ENCODE measurements around the gene SGCE. TPM values are rescaled to one million over a fixed set of nuclear protein-coding genes. Genes with fewer than 3 reads are reported as not detected.

Gene SGCE
- total RNA-seq, 1 experiment from 2014 or later: 19.0 TPM

DNA sequence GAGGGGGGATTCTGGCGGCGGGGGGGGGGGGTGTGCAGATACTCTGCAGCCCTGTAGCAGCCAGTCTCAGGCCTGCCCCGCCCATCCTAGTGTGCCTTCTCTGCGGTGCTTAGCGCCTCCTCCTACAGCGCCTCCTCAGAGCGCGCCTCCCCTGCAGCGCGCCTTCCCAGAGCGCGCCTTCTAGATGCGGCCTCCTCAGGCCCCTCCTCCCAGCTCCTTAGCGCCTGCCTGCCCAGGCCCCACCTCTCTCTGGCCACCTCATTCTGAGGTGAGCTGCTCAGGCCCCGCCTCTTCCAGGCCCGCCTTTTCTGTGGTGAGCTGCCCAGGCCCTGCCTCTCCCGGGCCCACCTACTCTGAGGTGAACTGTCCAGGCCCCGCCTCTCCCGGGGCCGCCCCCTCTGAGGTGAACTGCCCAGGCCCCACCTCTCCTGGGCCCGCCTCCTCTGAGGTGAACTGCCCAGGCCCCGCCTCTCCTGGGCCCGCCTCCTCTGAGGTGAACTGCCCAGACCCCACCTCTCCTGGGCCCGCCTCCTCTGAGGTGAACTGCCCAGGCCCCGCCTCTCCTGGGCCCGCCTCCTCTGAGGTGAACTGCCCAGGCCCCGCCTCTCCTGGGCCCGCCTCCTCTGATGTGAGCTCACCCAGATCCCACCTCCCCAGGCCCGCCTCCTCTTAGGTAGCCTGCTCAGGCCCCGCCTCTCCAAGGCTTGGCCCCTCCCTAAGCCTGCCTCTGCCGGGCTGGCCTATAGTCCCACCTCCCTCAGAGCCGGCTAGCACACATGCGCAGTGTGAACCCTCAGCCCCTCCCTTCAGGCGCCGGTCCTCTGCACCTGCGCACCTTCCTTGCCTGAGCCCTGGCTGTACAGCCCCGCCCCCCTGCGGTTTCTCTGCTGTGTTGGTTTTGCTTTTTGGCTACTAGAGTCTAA is 2.1 kb upstream of the SGCE start (continued):
- no peak for TF ChIP-seq CREM (CRISPR knock-in tag; IDR thresholded peaks at IDR 0.05)
- no peak for TF ChIP-seq NR1H2 (CRISPR knock-in tag; IDR thresholded peaks at IDR 0.05)

DNA sequence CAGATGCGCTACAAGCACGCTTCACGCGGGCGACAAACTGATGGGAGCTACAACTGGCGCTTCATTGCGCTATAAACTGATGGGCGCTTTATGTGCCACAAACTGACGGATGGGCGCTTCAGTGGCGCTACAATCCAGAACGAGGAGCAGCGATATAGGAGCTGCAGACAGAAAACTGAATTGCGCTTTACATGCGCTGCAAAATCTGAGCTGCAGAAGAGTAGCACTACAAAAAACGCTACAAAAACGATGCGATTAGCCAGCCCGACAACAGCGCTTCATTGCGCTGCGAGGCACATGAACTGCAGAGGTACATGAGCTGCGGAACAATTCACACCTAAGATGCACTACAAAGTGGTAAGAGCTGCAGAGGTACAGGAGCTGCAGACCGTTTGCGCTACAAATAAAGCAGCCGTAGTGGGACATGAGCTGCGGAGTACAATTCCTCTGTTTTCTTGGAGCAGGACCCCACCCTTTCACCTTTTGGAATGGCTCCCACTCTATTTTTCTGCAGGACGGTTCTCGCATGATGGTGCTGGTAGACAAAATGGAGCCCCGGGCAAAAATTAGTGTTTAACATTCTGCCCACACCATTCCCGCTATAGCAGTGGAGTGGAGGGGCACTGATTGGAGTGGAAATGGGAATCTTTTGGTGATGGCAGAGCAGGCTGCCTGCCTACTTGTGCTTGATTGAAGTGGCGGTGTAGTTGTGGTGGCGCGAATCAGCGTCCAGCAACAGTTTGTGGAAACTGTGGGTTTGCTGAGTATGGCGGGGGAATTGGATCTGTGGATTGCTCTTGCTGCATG is 1.2 kb upstream of the SGCE start:
- Mint-ChIP-seq H3K27me3 (ENCODE audit: low read depth) (peaks cover 16% of the 10 kb centered on the region), H3K36me3 (peaks cover 13% of the 10 kb centered on the region), H3K27ac (peak overlapping the region; percentile 94), H3K4me3 (peak overlapping the region; percentile 91), H3K4me1 (peaks cover 20% of the 10 kb centered on the region), H3K9me3 (peaks cover 12% of the 10 kb centered on the region)
- CTCF ChIA-PET: interaction anchor here (0.9 to 2.8 kb wide), 9 partner anchors 10 to 1033 kb away, joined by 3 to 21 read pairs (median 3); no protein-coding TSS in a partner anchor
- TF ChIP-seq CREM (CRISPR knock-in tag; IDR thresholded peaks at IDR 0.05): no peak
- 0 out of 2 replicates have a peak, but pooled peaks have one; percentile 7 for TF ChIP-seq TP53 (CRISPR knock-in tag; IDR thresholded peaks at IDR 0.05)
- POLR2A ChIA-PET: interaction anchor here (0.8 to 2.1 kb wide), 3 partner anchors 10 to 390 kb away, joined by 3 to 5 read pairs (median 3); no protein-coding TSS in a partner anchor
- ATAC-seq (no peak), DNase-seq (ENCODE audit: low spot score) (no peak)

DNA sequence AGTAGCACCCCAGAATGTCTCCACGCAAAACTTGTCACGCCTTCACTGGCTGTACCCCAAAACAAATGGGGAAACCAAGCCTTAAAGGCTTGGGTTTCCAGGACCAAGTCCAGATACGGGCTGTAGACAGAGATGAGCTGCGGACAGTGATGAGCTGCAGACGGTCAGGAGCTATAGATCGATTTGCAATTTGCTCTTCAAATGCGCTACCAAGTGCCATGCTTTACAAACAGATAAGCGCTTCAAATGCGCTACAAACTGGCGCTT is 658 bp upstream of the SGCE start:
- Mint-ChIP-seq H3K4me1 (peaks cover 23% of the 10 kb centered on the region), H3K27me3 (ENCODE audit: low read depth) (peaks cover 16% of the 10 kb centered on the region), H3K27ac (no peak overlapping the region), H3K36me3 (peaks cover 13% of the 10 kb centered on the region), H3K4me3 (peak overlapping the region; percentile 91), H3K9me3 (peaks cover 12% of the 10 kb centered on the region)
- ATAC-seq: no peak
- no peak for TF ChIP-seq TP53 (CRISPR knock-in tag; IDR thresholded peaks at IDR 0.05)
- peak; percentile 22; the same call in 1 of the 2 replicates for TF ChIP-seq MYBL2 (CRISPR knock-in tag; IDR thresholded peaks at IDR 0.05)
- no peak for TF ChIP-seq FOXK1 (CRISPR knock-in tag; IDR thresholded peaks at IDR 0.05)
- POLR2A ChIA-PET: interaction anchor here (0.8 to 2.1 kb wide), 3 partner anchors 9 to 391 kb away, joined by 3 to 5 read pairs (median 3); no protein-coding TSS in a partner anchor
- peak; percentile 24 for DNase-seq (ENCODE audit: low spot score)
- CTCF ChIA-PET: interaction anchor here (0.9 to 2.8 kb wide), 11 partner anchors 9 to 1033 kb away, joined by 3 to 21 read pairs (median 3); no protein-coding TSS in a partner anchor

DNA sequence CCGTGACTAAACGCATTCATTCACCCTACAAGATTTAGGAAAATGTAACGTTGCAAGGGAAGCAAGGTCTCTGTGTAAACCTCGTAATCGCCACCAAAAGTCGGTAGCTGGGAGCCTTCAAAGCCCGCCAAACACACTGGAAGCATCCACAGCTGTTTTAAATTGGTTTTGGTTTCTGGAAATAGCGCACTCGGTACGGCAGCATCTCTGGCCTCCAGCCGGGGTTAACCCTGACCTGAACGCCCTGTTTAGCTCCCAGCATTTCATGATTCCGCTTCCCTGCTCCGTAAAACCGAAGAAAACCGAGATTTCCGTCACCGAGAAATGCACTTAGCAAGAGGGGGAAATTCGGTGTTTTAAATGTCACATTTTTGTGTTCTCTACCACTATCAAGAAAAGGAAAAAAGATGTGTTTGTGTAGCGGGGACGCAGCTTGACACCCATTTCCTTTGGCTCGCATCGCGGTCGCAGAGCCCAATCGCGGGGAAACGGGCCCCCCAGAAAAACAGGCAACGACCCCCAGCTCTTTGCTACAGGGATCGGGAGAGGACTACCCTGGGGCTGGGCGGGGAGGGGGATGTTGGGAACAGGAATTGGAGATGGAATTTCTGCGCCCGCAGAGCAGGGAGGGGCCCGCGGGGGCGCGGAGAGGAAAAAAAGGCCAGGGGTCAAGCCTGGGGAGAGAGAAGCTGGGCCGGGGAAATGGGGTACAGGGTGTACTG is 646 bp downstream of the SGCE start:
- DNase-seq (ENCODE audit: low spot score) (peak; percentile 56), ATAC-seq (no peak)
- H3K4me1 Mint-ChIP-seq: peaks cover 25% of the 10 kb centered on the region
- peaks cover 16% of the 10 kb centered on the region for H3K27me3 Mint-ChIP-seq (ENCODE audit: low read depth)
- peak overlapping the region; percentile 91 for H3K4me3 Mint-ChIP-seq
- peaks cover 12% of the 10 kb centered on the region for H3K9me3 Mint-ChIP-seq
- CTCF ChIA-PET: interaction anchor here (0.6 to 2.8 kb wide), 14 partner anchors 8 to 1010 kb away, joined by 3 to 21 read pairs (median 3); no protein-coding TSS in a partner anchor
- peak overlapping the region; percentile 79; the same call in 1 of the 2 replicates for H3K27ac Mint-ChIP-seq
- H3K36me3 Mint-ChIP-seq: peaks cover 13% of the 10 kb centered on the region
- POLR2A ChIA-PET: interaction anchor here (0.6 kb wide), 2 partner anchors 422 to 495 kb away, joined by 3 to 6 read pairs; no protein-coding TSS in a partner anchor
- TF ChIP-seq, protein P1, sequence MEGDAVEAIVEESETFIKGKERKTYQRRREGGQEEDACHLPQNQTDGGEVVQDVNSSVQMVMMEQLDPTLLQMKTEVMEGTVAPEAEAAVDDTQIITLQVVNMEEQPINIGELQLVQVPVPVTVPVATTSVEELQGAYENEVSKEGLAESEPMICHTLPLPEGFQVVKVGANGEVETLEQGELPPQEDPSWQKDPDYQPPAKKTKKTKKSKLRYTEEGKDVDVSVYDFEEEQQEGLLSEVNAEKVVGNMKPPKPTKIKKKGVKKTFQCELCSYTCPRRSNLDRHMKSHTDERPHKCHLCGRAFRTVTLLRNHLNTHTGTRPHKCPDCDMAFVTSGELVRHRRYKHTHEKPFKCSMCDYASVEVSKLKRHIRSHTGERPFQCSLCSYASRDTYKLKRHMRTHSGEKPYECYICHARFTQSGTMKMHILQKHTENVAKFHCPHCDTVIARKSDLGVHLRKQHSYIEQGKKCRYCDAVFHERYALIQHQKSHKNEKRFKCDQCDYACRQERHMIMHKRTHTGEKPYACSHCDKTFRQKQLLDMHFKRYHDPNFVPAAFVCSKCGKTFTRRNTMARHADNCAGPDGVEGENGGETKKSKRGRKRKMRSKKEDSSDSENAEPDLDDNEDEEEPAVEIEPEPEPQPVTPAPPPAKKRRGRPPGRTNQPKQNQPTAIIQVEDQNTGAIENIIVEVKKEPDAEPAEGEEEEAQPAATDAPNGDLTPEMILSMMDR (IDR thresholded peaks at IDR 0.05): no peak
- TF ChIP-seq, protein P2, sequence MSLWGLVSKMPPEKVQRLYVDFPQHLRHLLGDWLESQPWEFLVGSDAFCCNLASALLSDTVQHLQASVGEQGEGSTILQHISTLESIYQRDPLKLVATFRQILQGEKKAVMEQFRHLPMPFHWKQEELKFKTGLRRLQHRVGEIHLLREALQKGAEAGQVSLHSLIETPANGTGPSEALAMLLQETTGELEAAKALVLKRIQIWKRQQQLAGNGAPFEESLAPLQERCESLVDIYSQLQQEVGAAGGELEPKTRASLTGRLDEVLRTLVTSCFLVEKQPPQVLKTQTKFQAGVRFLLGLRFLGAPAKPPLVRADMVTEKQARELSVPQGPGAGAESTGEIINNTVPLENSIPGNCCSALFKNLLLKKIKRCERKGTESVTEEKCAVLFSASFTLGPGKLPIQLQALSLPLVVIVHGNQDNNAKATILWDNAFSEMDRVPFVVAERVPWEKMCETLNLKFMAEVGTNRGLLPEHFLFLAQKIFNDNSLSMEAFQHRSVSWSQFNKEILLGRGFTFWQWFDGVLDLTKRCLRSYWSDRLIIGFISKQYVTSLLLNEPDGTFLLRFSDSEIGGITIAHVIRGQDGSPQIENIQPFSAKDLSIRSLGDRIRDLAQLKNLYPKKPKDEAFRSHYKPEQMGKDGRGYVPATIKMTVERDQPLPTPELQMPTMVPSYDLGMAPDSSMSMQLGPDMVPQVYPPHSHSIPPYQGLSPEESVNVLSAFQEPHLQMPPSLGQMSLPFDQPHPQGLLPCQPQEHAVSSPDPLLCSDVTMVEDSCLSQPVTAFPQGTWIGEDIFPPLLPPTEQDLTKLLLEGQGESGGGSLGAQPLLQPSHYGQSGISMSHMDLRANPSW (CRISPR knock-in tag; conservative IDR thresholded peaks at IDR 0.05; ENCODE audit: low read depth): no peak
- TF ChIP-seq ZNF219 (CRISPR knock-in tag; IDR thresholded peaks at IDR 0.05; ENCODE audit: borderline replicate concordance): no peak
- no peak for TF ChIP-seq CREB1 (CRISPR knock-in tag; IDR thresholded peaks at IDR 0.05)
- TF ChIP-seq, protein P3, sequence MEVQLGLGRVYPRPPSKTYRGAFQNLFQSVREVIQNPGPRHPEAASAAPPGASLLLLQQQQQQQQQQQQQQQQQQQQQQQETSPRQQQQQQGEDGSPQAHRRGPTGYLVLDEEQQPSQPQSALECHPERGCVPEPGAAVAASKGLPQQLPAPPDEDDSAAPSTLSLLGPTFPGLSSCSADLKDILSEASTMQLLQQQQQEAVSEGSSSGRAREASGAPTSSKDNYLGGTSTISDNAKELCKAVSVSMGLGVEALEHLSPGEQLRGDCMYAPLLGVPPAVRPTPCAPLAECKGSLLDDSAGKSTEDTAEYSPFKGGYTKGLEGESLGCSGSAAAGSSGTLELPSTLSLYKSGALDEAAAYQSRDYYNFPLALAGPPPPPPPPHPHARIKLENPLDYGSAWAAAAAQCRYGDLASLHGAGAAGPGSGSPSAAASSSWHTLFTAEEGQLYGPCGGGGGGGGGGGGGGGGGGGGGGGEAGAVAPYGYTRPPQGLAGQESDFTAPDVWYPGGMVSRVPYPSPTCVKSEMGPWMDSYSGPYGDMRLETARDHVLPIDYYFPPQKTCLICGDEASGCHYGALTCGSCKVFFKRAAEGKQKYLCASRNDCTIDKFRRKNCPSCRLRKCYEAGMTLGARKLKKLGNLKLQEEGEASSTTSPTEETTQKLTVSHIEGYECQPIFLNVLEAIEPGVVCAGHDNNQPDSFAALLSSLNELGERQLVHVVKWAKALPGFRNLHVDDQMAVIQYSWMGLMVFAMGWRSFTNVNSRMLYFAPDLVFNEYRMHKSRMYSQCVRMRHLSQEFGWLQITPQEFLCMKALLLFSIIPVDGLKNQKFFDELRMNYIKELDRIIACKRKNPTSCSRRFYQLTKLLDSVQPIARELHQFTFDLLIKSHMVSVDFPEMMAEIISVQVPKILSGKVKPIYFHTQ (CRISPR knock-in tag; IDR thresholded peaks at IDR 0.05): no peak
- TF ChIP-seq, protein P4, sequence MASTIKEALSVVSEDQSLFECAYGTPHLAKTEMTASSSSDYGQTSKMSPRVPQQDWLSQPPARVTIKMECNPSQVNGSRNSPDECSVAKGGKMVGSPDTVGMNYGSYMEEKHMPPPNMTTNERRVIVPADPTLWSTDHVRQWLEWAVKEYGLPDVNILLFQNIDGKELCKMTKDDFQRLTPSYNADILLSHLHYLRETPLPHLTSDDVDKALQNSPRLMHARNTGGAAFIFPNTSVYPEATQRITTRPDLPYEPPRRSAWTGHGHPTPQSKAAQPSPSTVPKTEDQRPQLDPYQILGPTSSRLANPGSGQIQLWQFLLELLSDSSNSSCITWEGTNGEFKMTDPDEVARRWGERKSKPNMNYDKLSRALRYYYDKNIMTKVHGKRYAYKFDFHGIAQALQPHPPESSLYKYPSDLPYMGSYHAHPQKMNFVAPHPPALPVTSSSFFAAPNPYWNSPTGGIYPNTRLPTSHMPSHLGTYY (CRISPR knock-in tag; IDR thresholded peaks at IDR 0.05): no peak
- TF ChIP-seq RORB (CRISPR knock-in tag; IDR thresholded peaks at IDR 0.05): no peak
- TF ChIP-seq, protein P5, sequence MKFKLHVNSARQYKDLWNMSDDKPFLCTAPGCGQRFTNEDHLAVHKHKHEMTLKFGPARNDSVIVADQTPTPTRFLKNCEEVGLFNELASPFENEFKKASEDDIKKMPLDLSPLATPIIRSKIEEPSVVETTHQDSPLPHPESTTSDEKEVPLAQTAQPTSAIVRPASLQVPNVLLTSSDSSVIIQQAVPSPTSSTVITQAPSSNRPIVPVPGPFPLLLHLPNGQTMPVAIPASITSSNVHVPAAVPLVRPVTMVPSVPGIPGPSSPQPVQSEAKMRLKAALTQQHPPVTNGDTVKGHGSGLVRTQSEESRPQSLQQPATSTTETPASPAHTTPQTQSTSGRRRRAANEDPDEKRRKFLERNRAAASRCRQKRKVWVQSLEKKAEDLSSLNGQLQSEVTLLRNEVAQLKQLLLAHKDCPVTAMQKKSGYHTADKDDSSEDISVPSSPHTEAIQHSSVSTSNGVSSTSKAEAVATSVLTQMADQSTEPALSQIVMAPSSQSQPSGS (CRISPR knock-in tag; IDR thresholded peaks at IDR 0.05; ENCODE audit: borderline replicate concordance, low read depth): no peak
- TF ChIP-seq JAZF1 (CRISPR knock-in tag; IDR thresholded peaks at IDR 0.05): no peak

Data from WTC11 (cell line).